Esophagus muscularis mucosa (tissue), 4 donors: Measurements from ENCODE around the gene AJM1. TPM values are rescaled to one million over a fixed set of nuclear protein-coding genes. Genes with fewer than 3 reads are reported as not detected.

Experiments
- DNase-seq: peaks from one replicate; pipeline ENCODE4 v3.0.0-alpha.2; 2017; ENCODE audit errors: extremely low spot score
- H3K27ac ChIP-seq, 4 donors: fragments of 200-600 bp; sonication (generic); replicated peaks in 1 of 4; 1 replicate in 3 of 4; 2 replicates in 1 of 4; pipeline ENCODE4 v1.5.1; 2016 to 2019; ENCODE audit warnings: mild to moderate bottlenecking in 1 of 4
- H3K27me3 ChIP-seq, 4 donors: fragments of 200-600 bp; sonication (generic); one replicate each; pipeline versions ENCODE4 v1.5.1 to v1.6.0; 2016 to 2019
- H3K36me3 ChIP-seq, 4 donors: fragments of 200-600 bp; sonication (generic); one replicate each; pipeline ENCODE4 v1.5.1; 2016 to 2019
- H3K4me1 ChIP-seq, 4 donors: fragments of 200-600 bp; sonication (generic); one replicate each; pipeline ENCODE4 v1.5.1; 2016 to 2019
- H3K4me3 ChIP-seq, 4 donors: fragments of 200-600 bp; sonication (generic); 1 replicate in 2 of 4; 2 replicates in 2 of 4; pipeline ENCODE4 v1.5.1; 2016 to 2019; ENCODE audit warnings: mild to moderate bottlenecking in 4 of 4, moderate library complexity in 1 of 4
- H3K9me3 ChIP-seq, 4 donors: fragments of 200-600 bp; sonication (generic); 1 replicate in 3 of 4; 2 replicates in 1 of 4; pipeline ENCODE4 v1.5.1; 2016 to 2019
- CTCF ChIP-seq, 3 experiments: fragments of 200-600 bp in 2 of 3; fragments of 450-650 bp in 1 of 3; sonication (generic) in 2 of 3; IDR thresholded peaks; one replicate each; pipeline ENCODE4 v1.5.1; 2017 to 2019; ENCODE audit warnings: antibody characterized with exemption in 3 of 3, mild to moderate bottlenecking in 2 of 3, moderate library complexity in 1 of 3
- EP300 ChIP-seq: sonication (generic); formaldehyde crosslinking; IDR thresholded peaks from one replicate; pipeline ENCODE4 v1.6.1; 2017; ENCODE audit warnings: antibody characterized with exemption
- POLR2A ChIP-seq: fragments of 450-650 bp; IDR thresholded peaks from one replicate; pipeline ENCODE4 v1.6.1; 2017; ENCODE audit warnings: antibody characterized with exemption, moderate library complexity, mild to moderate bottlenecking, low read depth
- POLR2AphosphoS5 ChIP-seq, 2 donors: sonication (generic); formaldehyde crosslinking; IDR thresholded peaks; one replicate each; pipeline ENCODE4 v1.6.1; 2017; ENCODE audit warnings: antibody characterized with exemption in 2 of 2
- WGBS: methylation state at CpG from one replicate; pipeline ENCODE4 v1.1.5; 2018; 5-methylcytosine and 5-hydroxymethylcytosine counted together
- intact Hi-C: fragments of 100-400 bp; cut with DNase I; formaldehyde crosslinking; loops from one replicate; pipeline ENCODE4 v1.15.1; 2023
- total RNA-seq, 4 donors: library from RNA; depleted of rRNA; stranded (reverse); fragments of >200 nt; gene quantifications; one replicate each; pipeline versions ENCODE4 v1.1.0 to v1.2.1, GENCODE V29; 2016

The AJM1 gene
- total RNA-seq, 4 donors from 2014 or later: 3.3 to 14.0 (median 11.4) TPM

DNA sequence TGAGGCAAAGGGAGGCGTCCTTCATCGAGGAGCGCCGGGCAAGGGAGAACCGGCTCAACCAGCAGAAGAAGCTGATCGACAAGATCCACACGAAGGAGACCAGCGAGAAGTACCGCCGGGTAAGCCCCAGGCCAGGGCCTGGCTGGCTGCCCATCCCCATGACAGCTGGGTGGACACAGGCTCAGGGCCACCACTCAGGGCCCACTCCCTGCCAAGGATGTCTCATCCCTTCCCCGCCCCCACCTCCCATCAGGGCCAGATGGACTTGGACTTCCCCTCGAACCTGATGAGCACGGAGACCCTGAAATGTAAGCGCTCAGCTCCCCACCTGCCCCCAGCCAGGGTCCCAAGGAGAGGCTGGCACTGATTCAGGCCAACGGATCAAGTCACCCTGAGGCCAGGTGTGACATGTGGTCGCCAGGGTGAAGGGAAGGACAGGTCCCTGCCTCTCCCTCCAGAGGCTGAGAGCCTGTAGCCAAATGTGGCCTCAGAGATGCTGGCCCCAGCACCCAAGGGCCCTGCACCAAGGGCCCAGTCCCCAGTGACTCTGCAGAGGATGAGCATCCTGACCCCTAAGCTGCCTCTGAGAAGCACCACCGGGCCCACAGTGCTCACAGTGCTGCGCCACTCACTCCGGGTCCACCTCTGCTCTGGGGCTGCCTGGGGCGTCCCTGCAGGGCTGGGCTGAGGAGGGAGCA, 37.6 kb upstream of the AJM1 start:
- no peak overlapping the region for H3K27ac ChIP-seq
- H3K36me3 ChIP-seq: peaks cover 0 to 14% (median 5%) of the 10 kb centered on the region in 4 donors
- H3K4me1 ChIP-seq: peaks cover 39 to 51% (median 46%) of the 10 kb centered on the region in 4 donors
- no peak overlapping the region for H3K4me3 ChIP-seq
- TF ChIP-seq EP300: no peak
- no peak for TF ChIP-seq POLR2A
- TF ChIP-seq CTCF (IDR thresholded peaks at IDR 0.05): no peak
- TF ChIP-seq POLR2AphosphoS5 (IDR thresholded peaks at IDR 0.05): no peak
- H3K27me3 ChIP-seq: peaks cover 2 to 35% (median 24%) of the 10 kb centered on the region in 4 donors
- intact Hi-C loops: loop anchor here (5.0 kb wide), 1 partner anchor 43 kb away; the partner anchor contains the start of gene PHPT1
- no peak for DNase-seq
- no peaks in the 10 kb centered on the region for H3K9me3 ChIP-seq
- WGBS: 92% methylated on average over 2 of the region's 20 CpGs

- DNase-seq: no peak
- peaks cover 0 to 28% (median 18%) of the 10 kb centered on the region in 4 donors for H3K27me3 ChIP-seq
- H3K4me3 ChIP-seq: no peak overlapping the region
- intact Hi-C loops: no loop called here
- peaks cover 39 to 51% (median 46%) of the 10 kb centered on the region in 4 donors for H3K4me1 ChIP-seq
- 86% methylated on average over 11 of the region's 12 CpGs for WGBS
- TF ChIP-seq POLR2AphosphoS5 (IDR thresholded peaks at IDR 0.05) (no peak), CTCF (IDR thresholded peaks at IDR 0.05) (no peak), POLR2A (no peak), EP300 (no peak)
- peaks cover 0 to 14% (median 6%) of the 10 kb centered on the region in 4 donors for H3K36me3 ChIP-seq
- H3K27ac ChIP-seq: no peak overlapping the region
- no peaks in the 10 kb centered on the region for H3K9me3 ChIP-seq
These were observed 37.0 kb upstream of the AJM1 start for GRCh38 chr9:136805207-136805740.

DNA sequence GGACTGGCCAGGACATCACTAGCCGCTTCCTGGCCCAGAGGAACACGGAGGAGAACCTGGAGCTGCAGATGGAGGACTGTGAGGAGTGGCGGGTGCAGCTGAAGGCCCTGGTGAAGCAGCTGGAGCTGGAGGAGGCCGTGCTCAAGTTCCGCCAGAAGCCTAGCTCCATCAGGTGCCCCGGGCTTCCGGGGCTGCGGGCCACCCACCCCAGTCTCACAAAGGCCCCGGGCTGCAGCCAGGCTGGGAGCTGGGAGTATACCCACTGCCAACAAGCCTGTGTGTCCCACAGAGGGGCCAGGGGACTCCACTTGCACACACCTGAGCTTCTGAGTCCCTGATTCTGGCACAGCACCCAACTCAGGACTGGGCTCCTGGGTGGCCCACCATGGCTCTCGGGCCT, 36.2 kb upstream of the AJM1 start:
- WGBS: 97% methylated on average over 6 of the region's 10 CpGs
- H3K27ac ChIP-seq: no peak overlapping the region
- H3K4me3 ChIP-seq: no peak overlapping the region
- TF ChIP-seq CTCF (IDR thresholded peaks at IDR 0.05) (no peak), EP300 (no peak), POLR2AphosphoS5 (IDR thresholded peaks at IDR 0.05) (no peak), POLR2A (no peak)
- no peaks in the 10 kb centered on the region for H3K9me3 ChIP-seq
- peaks cover 0 to 21% (median 11%) of the 10 kb centered on the region in 4 donors for H3K27me3 ChIP-seq
- intact Hi-C loops: no loop called here
- peaks cover 32 to 51% (median 46%) of the 10 kb centered on the region in 4 donors for H3K4me1 ChIP-seq
- peaks cover 0 to 21% (median 8%) of the 10 kb centered on the region in 4 donors for H3K36me3 ChIP-seq
- no peak for DNase-seq

GRCh38 chr9:136806631-136807201, 35.6 kb upstream of the AJM1 start:
- Histone ChIP-seq H3K4me3 (peak overlapping the region; percentile 98 to 100 (median 98)), H3K27ac (peak overlapping the region; percentile 87 to 93 (median 90))

More at GRCh38 chr9:136806631-136807201, 35.6 kb upstream of the AJM1 start:
- H3K36me3 ChIP-seq: peaks cover 0 to 23% (median 10%) of the 10 kb centered on the region in 4 donors
- intact Hi-C loops: no loop called here
- no peak for DNase-seq
- H3K9me3 ChIP-seq: no peaks in the 10 kb centered on the region
- WGBS: 63% methylated on average over 10 of the region's 25 CpGs
- H3K4me1 ChIP-seq: peaks cover 28 to 48% (median 45%) of the 10 kb centered on the region in 4 donors
- no peak for TF ChIP-seq EP300
- no peak for TF ChIP-seq POLR2A
- TF ChIP-seq CTCF (IDR thresholded peaks at IDR 0.05): no peak
- TF ChIP-seq POLR2AphosphoS5 (IDR thresholded peaks at IDR 0.05): no peak
- peaks cover 0 to 14% (median 5%) of the 10 kb centered on the region in 4 donors for H3K27me3 ChIP-seq
